ENCODE results near the gene KNDC1.

DNA sequence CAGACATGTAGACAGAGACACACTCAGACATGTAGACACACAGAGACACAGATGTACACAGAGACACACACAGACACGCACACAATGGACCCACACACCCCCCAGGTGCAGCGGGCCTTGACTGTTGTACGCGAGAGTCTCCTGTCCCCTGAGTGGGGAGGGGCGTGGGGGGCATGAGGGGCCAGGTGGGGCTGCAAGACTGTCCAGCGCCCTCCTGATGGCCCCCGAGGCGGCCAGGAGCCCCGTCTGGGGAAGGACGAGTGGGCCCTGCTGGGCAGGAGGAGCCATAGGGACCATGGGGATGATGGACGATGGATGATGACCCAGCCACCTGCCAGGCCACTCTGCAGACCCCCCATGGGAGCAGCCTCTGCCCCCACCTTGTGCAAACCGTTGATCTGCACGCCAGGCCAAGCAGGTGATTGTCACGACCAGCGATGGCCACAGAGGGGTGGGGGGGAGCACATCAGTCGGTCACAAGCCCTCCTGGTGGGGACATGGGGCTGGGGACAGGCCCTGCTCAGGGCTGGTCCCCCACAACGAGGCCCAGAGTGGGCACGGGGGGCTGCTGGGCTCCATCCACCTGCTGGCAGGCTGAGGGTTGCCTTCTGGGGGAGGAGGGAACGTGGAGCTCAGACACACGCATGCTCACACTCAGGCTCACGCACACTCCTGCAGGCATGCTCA lies 89.2 kb downstream of the KNDC1 start:
- TF ChIP-seq FOXK2 (IDR thresholded peaks at IDR 0.05) (no peak), HDGF (IDR thresholded peaks at IDR 0.05; ENCODE audit: borderline replicate concordance) (no peak), ZNF384 (IDR thresholded peaks at IDR 0.05) (no peak), FOXM1 (IDR thresholded peaks at IDR 0.05; ENCODE audit: borderline replicate concordance) (no peak)

All from HEK293T (cell line).